GM19397 (cell line): Measurements from ENCODE around the gene CHCHD4.

Experiments used
- ATAC-seq: cut with Tn5 transposase; IDR thresholded peaks from one replicate; pipeline ENCODE4 v1.9.1; 2021; ENCODE audit warnings: mild to moderate bottlenecking, moderate library complexity; ENCODE audit not compliant: unreplicated experiment

Gene CHCHD4

DNA sequence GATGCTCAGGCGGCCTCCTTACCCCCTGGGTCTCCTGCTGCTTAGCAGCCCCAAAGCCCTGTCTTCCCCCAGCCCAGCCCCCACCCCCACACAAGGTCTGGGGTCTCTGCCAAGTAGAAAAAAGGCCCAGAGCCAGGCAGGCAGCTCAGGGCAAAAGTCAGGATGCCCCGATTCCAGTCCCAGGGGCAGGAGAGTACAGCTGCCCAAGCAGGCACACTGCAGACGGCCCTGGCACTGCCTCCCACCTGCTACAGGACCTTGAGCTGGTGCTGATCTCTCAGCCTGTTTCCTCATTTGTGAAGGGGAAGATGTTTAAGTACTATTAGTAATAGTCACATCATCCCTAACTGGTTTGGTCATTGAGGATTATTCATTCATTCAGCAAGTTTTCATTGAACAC lies 12.8 kb upstream of the CHCHD4 start:
- no peak for ATAC-seq

DNA sequence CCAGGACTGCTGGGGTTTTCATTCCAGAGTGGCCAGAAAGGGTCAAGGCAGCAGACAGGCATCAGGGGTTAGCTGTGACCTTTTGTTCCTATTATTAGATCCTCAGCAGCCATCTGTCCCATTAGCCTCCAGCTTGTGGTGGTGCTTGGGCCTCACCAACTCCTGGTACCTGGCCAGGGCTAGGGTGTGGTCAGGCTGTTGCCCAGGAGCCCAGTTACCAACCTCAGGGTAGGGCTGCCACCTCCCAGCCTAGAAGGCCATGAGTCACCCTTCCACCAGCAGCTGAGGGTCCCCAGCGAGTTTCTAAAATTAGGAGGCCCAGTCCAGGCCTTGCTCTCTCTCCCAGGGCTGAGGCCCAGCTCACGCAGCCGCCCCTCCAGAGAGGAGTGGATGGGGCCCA lies 12.3 kb upstream of the CHCHD4 start:
- ATAC-seq, result no peak

DNA sequence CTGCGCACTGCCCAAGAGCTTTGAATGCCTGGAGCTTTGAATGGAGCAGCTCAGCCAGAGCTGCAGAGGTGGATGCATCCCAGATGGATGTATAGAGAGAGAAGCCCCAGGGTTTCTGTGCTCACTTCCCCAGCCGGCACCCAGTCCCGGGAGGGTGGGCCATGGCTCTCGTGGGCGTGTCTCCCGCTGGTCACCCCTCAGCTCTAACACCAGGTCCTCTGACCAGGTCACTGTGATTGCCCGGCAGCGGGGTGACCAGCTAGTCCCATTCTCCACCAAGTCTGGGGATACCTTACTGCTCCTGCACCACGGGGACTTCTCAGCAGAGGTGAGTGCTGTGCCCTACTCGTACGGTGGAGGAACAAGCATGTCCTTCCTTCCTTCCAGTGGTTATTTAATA lies 10.9 kb upstream of the CHCHD4 start:
- no peak for ATAC-seq

DNA sequence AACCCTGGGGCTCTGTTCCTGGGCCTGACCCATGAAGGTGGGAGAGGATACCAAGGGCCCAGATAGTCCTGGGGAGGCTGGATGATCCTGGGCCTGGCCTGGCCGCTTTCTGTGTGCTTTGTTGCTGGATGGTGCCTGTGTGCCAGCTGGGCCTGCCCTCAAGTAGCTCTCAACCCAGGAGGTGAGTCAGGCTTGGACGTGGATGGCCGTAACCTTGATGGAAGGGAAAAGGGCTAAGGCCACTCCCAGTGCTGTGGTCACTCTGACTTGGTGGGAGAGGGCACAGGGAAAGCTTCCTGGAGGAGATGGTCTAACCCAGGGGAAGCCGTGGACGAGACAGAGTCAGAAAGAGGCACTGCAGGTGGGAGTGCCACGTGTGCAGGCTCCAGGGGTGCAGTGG lies 9.6 kb upstream of the CHCHD4 start:
- no peak for ATAC-seq

DNA sequence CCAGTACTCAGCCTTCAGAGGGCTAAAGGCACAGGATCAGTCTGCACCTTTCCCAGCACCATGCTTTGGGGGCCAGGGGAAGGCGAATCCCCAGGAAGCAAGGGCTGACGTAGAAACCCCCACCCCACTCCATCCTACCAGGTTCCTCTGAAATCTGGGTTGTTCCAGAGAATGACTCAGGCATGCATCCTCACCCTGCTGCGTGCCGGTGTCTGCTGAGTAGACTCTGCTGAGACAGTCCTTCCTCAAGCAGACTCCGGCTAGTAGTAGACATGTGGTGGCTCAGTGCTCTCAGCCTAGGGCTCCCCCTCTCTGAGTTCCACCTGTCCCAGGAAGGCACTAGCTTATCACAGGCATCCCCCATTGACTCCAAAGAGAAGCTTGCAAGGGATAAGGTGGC lies 9.2 kb upstream of the CHCHD4 start:
- no peak for ATAC-seq

DNA sequence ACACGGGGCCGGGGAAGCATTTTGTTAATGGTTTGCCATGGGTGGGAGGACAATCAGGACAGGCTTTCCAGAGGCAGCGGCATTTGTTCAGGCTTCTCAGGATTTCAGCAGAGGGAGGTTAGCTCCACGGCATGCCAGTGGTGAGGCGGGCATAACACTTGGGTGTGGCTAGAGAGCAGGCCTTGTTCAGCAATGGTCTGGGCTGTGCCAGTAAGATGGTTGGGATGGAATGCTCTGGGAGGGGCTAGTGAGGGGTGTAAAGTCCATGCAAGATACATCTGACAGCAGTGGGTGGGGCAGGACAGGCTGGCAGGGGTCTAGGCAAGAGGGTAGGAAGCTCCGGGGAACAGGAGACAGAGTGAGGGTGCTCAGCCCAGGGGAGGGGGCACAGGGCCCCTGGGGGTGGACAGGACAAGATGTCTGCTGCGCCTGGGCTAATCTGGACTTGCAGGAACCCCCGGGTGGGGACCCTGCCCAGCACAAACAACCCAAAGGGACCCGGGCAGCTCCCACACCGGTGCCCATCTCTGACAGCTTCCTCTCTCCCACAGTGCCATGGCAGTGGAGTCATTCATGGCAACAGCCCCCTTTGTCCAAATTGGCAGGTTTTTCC lies 8.6 kb upstream of the CHCHD4 start:
- ATAC-seq, result no peak

DNA sequence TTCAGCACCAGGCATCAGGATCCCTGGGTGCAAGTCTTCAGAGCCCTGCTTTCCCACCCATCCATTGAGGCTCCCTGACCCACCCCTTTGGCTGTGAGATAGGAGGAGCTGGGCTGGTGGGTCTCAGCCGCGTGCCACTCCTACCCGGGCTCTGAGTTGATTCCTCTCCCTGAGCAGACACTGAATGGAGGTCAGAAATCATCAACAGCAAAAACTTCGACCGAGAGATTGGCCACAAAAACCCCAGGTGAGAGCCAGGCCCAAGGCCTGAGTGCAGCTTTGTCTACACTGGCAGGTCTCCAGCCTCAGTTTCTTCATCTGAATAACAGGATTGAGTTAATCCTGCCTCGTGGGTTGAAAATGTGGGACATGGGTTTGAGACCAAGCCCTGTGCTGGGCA lies 8.0 kb upstream of the CHCHD4 start:
- ATAC-seq, result no peak

DNA sequence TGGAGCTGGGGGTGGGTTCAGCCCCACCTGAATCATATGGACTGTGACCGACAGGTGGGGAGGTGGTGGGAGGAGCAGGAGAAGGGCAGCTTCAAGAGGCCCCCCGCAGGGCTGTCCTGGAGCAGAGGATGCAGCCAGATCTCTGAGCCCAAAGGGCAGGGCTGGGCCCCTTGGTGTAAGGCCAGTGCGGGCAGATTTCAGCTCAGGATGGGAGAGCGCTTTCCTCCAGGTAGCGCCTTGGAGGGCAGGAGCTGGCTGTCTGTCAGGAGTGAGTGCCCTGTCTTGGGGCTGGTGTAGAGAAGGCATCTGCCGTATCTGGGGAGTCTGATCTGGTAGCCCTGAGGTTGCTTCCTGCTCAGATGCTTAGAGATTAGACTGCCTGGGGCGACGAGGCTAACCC lies 7.5 kb upstream of the CHCHD4 start:
- ATAC-seq, result no peak

DNA sequence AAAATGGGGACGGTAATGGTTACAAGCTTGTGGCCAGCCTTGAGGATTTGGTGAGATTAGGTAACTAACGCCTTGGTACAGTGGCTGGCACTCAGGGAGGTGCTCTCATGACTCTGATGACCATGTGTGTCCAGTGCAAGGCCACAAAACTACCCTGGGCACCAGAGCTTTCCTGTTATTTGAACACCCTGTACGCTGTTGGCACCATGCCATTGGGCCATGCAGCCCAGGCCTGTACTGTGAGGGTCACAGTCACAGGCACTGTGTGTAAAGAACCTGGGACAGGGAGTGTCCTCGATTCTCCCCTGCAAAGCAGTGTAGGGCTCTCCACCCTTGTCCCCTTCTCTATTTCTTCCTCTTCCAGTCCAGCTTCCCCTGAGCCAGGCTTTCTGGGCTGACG lies 6.5 kb upstream of the CHCHD4 start:
- ATAC-seq, result no peak

DNA sequence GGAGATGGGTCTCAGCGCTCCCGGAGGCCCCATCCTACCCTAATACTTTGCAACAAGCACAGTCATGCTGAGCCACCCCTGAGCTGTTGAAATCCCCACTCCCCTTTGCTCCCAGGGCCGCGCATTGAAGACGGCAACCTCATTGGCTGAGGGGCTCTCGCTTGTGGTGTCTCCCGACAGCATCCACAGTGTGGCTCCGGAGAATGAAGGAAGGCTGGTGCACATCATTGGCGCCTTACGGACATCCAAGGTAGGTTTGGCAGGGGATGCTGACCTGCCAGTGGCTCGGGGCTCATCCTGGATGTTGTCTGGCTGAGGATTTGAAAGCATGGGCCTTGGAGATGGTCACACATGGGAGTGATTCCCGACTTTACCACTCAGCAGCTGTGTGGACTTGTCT lies 6.0 kb upstream of the CHCHD4 start:
- ATAC-seq, result no peak

DNA sequence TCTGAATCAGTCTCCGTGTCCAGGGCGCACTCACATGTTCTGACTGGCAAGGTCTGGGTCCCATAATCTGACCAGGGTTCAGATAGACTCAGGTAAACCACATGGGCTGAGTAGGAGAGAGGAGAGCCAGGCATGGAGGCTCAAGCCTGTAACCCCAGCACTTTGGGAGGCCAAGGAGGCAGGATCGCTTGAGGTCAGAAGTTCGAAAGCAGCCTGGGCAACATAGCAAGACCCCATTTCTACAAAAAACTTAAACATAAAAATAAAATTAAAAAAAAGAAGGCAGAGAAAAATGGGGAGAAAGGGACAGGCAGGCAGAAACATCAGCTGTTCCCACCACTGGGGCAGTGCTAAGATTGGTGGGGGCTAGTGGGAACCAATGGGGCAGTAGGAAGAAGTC lies 5.6 kb upstream of the CHCHD4 start:
- ATAC-seq, result no peak

DNA sequence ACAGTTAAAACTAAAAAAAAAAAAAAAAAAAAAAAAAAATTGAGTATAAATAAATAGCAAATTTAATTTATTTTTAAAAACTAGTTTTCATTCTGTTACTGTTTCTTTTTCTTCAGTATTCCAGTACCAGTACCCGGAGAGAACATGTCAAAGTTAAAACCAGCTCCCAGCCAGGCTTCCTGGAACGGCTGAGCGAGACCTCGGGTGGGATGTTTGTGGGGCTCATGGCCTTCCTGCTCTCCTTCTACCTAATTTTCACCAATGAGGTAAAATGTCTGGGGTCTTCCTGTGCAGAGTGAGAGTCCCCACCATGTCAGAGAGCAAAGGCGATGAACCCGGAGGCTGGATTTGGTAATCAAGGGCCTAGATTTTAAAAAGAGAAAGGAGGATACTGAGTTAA lies 4.6 kb upstream of the CHCHD4 start:
- no peak for ATAC-seq

DNA sequence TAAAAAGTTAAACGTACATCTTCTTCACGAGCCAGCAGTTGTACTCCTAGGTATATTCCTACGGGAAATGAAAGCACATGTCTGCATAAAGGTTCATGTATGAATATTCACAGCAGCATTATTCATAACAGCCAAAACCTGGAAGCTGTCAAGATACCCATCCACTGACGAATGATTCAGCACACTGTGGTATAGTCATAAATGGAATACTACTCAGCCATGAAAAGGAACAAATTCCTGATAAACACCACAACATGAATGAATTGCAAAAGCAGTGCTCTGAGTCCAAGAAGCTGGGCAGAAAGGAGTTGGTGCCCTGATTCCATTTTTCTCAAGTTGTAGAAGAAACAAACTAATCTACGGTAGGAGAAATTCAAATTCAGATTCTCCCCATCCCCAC lies 4.1 kb upstream of the CHCHD4 start:
- no peak for ATAC-seq

DNA sequence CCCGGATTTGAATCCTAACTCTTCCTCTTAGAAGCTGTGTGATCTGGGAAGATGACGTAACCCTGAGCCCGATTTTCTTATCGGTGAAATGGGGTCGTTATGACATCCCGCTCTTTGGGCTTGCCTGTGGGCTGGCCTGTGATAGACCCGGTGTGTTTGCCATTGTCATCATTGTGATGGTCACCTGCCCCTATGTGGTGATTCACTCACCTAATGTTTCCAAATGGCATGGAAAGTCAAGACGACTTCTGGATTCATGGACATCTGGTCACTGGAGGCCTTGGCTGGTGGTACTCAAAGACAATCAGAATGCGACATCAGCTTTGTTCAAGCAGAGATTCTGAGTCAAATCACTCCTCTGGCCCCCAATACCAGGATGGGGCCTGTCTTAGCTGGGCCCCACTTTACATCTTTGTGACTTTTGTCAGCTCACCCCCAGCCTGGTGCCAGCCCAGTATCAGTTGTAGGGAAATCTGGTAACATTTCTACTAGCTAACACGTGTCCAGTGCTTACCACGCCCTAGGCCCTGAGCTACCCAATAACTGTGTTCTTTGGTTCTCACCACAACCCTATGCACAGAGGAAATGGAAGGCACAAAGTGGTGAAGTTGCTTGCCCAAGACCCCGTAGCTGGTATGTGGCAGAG lies 3.0 kb upstream of the CHCHD4 start:
- no peak for ATAC-seq

DNA sequence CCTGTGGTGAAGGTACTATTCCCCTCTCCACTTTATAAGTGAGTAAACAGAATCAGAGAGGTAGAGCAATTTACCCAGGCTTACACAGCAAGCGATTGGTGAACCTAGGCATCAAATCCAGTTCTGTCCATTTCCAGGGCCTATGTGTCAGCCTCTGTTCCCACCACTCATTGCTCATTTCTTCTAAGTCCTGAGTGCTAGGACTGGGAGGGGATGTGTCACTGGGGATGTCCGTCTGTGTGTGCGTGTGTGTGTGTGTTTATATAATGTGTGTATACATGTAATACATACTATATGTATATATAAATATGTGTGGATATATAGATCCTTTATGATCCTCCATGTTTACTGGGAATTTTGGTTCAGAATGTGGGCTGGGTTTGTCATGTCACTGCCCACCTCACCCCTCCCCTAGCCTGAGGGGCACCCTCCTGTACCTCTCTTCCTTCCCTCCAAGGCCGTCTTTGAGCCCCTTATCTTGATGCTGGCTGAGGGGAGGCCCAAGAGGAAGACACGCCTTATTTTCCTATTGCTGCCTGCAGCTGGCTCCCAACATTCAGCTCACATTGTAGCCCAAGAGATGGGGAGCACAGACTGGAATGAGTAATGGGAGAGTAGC lies 2.3 kb upstream of the CHCHD4 start:
- ATAC-seq, result no peak

DNA sequence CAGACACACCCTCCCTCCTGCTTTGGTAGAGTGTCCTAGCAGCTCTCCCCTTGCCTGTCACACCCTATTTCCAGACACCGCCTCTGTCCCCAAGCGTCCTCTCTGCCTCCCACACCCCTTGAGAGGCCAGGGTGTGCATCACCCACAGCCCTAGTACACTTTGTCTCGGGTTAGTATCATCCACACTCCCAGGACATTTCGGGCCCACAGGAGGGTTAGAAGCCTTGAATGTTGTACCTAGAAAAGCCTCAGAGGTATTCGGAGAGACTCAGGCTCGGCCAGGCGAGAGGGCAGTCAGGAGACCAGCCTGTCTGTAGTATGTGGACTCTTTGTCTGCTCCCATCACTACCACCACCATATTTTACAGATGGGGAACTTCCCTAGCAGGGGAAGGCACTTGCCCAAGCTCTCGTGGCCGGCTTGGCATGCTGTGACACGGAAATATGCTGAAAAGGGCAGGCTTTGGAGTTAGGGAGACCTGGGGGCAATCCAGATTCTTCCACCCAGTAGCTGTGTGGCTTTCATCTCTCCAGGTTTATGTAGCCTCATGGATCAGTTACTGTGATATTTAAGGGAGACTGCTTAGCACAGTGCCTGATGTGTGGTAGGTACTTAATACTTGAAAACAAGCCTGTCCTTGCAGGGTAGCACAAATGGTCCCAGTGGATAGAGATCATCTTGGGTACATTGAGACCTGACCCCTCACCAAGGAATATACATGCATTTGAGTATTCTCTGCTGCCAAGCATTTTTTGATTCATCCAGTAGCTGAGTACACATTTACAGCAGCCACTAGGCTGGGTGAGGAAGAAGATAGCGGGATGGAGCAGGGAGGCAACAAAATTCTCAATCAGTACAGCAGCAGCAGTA lies 1.6 kb upstream of the CHCHD4 start:
- ATAC-seq, result no peak

DNA sequence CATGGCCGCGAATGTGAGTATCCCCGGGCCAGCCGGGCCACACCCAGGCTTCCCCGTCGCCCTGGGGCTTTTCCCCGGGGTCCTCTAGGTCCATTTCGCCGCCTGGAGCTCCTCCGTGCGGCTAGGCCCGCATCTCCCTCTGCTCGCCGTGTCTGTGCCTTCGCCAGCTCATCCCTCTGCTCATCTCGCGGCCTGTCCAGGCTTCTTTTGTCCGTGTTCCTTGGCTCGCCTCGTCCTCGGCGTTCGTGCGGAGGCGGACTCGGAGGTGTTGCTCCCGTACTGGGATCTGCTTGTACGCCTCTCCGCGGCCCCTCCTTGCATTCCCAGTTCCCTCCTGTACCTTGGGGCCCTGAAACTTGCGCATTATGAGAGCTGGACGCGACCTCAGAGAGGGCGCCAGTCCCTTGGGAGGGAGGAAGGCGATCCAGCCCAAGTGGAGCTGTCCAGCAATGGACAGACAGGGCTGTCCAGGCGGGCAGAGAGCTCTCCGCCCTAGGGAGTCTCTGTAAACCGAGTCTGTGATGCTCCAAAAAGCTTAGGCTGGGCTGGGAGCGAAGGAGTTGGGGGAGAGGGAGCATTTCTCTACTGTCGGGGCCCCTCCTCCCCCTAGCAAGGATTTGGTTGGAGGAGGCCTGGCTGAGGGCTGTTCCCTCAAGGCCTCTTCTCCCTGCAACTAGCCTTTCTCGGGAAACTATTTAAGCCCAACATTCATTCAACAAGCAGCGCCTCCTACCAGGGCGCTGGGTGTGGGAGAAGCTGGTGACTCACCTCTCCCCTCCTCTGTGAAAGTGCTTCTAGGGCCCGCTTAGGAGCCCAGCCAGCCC lies 735 bp upstream of the CHCHD4 start:
- ATAC-seq, result peak; percentile 23

DNA sequence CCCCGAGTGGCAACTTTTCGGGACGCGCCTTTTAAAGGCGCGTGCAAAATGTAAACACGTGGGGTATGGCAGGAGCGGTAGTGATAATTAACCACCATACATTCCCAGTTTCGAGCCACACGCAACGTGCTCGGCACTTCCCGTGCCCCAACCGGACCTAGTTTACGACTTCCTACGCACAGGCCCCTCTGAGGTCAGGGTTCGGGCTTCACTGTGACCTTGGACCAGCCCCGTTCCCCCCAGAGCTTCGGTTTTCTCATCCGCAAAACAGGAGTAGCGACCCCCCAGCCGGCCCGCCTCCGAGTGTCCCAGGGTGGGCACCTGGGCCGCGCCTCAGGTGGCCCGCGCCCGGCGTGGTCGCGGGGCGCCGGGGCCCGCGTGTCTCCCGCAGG lies 451 bp downstream of the CHCHD4 start:
- ATAC-seq, result peak; percentile 33

DNA sequence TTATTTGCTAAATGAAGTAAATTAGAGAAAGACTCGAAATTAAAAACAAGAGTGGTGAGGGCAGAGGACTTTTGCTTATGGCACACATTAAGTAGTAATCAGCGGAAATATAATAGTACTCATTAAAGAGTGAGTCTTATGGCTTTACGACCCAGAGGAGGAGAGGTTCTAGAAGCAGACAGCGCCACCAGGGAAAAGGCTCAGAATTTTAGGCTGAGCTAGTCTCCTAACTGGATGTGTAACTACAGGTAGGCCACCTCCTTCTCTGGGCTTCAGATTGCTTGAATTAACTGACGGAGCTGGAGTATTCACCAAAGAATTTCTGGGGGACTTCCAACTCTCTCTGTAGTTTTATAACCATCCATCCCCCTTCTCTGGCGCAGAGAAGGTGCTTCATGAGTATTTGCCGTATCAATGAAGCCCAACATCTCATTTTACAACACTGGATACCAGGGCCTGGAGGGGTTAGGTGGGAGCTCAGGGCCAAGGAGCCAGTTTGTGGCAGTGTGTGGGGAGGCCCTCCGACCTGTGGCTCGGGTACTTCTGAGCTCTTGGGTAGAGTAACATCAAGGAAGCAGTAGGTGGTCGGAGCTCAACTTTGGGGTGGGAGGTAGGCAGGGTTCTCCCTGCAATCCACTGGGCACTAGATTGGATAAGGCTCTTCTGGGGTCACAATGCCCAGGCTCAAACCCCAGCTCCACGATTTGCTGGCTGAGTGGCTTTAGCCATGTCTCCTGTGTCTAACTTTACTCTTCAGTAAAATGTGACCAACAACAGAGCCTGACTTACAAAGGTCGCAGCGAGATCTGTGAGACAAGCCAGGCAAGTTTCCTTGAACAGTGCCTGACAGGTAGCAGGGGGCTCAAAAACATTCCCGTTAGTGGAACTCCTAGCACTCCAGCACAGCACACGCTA lies 1.1 kb downstream of the CHCHD4 start:
- ATAC-seq, result no peak

DNA sequence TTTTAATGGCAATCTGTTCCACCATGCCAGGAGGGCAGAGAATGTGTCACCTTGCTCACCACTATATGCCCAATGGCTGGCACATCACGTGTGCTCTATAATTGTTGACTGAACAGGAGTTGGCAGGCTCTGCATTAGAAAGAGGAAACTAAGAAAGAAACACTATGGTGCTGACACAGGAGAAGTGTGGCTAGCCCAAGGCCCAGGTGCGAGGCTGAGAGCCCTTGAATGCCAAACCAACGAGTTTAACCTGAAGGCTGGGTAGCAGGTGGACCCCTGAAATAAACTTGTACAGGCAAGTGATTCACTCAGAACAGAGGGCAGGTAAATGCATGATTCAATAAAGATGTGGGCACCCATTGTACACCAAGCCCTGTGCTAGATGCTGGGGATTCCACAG lies 2.4 kb downstream of the CHCHD4 start:
- ATAC-seq, result no peak
